Endothelial cell of umbilical vein (primary cell): ENCODE measurements around the gene PTPRCAP.

Experiments used
- EZH2 ChIP-seq: IDR thresholded peaks from 2 replicates; pipeline ENCODE4 v1.6.1; 2012; ENCODE audit warnings: borderline replicate concordance, low read depth, mild to moderate bottlenecking, moderate library complexity, low read length, inconsistent platforms; ENCODE audit not compliant: severe bottlenecking
- POLR2A ChIP-seq: IDR thresholded peaks from 2 replicates; pipeline ENCODE4 v1.6.1; 2012; ENCODE audit warnings: low read depth, mild to moderate bottlenecking, control low read depth, low read length
- TF ChIP-seq, protein P1 (sequence below), 2 donors: IDR thresholded peaks; 1 replicate in 1 of 2; 2 replicates in 1 of 2; pipeline ENCODE4 v1.5.1; 2011; ENCODE audit warnings: low read length in 2 of 2, mild to moderate bottlenecking in 2 of 2, moderate library complexity in 2 of 2, control low read depth in 1 of 2, inconsistent platforms in 1 of 2, low read depth in 1 of 2; ENCODE audit not compliant: insufficient read depth in 1 of 2; ENCODE audit errors: extremely low read depth in 1 of 2

DNA sequence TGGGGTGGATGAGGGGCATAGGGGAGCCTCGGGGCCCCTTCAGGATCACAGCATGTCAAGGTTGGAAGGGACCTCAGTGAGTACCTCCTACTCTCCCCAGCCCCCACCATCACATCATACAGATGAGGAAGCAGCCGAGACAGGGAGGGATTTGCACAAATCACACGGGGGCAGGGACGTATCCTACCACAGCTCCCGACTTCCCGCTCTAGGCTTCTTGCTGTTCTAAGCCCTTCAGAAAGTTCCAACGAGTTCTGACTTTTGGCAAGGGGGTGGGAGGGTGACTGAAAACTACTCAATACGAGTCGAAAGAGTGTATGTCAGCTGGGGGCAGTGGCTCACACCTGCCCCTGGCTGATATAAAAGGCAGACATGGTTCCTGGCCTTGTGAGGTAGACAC lies 50.4 kb downstream of the PTPRCAP start:
- no peak for TF ChIP-seq POLR2A
- TF ChIP-seq, protein P1, sequence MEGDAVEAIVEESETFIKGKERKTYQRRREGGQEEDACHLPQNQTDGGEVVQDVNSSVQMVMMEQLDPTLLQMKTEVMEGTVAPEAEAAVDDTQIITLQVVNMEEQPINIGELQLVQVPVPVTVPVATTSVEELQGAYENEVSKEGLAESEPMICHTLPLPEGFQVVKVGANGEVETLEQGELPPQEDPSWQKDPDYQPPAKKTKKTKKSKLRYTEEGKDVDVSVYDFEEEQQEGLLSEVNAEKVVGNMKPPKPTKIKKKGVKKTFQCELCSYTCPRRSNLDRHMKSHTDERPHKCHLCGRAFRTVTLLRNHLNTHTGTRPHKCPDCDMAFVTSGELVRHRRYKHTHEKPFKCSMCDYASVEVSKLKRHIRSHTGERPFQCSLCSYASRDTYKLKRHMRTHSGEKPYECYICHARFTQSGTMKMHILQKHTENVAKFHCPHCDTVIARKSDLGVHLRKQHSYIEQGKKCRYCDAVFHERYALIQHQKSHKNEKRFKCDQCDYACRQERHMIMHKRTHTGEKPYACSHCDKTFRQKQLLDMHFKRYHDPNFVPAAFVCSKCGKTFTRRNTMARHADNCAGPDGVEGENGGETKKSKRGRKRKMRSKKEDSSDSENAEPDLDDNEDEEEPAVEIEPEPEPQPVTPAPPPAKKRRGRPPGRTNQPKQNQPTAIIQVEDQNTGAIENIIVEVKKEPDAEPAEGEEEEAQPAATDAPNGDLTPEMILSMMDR (IDR thresholded peaks at IDR 0.05; ENCODE audit: extremely low read depth in 1 of 2, insufficient read depth in 1 of 2, low read depth in 1 of 2, low read length in 2 of 2), result no peak
- no peak for TF ChIP-seq EZH2
